Activated CD4-positive, alpha-beta T cell treated with anti-CD3 and anti-CD28 coated beads, Interleukin-10, Interleukin-2, amounts not matched to agents 100 ng/mL and 50 ng/mL, durations not matched to agents 16 hours and 8 hours (primary cell): Measurements from ENCODE around the gene CCNH.
A peak's percentile ranks its signal among the peaks of the same experiment; 100 is the strongest.

Experiments
- DNase-seq: peaks from one replicate; pipeline ENCODE4 v3.0.0-alpha.2; 2020

The CCNH gene

DNA sequence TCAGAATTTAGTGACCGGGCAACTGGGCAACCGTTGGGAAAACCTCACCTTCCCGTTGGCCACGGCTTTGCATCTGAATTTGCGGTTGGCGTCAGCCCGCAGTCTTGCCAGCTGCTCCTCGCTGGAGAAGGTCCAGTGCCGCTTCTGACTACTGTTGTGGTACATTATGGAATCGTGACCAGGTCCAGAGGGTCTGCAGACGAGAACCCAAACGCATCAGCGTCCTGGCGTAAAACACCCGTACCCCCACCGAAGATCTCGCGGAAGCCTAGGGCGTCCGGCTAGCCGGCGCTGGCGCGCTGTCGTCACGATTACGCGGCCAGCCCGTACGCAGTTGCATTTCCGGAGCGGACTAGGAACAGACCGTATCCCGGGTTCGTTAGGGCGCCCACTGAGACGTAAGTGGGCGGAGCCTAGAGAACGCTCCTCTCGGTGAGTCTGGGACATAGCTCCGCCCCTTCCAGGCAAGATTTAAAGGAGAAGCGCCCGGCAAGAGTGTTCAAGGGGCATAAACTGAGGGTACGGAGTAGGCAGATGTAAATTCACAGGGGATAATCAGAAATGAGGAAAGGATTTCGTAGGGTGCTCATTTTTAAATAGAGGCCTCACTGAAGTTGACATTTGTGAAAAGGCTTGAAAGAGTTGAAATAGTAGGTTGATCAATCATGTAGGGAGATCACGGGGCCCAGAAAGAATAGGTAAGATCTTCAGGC lies at the start of gene CCNH:
TSS of gene CCNH (minus strand) at position 301 of the 713 bp plus-strand sequence. CDS start at position 165, 136 bp downstream.
- peak; percentile 98 for DNase-seq

DNA sequence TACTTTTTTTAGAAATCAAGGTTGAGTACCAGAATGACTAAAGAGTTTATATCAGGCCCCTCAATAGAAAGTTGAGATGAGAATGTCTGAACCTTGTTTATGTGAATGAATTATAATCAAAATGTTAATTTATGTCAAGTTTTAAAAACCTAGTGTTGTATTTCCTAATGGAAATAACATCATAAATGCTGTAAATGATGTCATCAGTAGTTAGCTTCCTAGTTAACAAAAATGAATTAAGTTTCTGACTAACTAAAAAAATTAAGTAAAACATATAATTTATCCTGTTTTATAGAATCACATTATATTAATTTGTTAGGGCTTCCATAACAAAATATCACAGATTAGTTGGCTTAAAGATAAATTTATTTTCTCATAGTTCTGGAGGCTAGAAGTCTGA lies 45.0 kb upstream of the CCNH start:
- DNase-seq, result no peak

DNA sequence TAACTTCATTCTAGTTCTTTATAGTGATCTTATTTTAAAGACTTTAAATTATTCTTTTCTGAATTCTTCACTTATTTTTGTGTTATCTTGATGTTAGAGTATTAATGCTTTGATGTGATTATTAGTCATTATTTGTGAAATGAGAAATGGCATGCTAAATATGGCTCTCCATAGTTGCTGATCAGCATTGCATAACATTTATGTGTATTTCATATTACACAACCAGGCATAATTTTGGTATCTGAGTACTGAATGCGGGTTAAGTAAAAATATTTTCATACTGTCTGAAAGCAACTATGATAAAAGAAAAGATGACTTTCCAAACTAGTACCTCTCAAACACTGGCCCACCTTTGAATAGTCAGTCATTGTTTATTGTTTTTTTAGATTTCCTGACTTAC lies 41.1 kb upstream of the CCNH start:
- no peak for DNase-seq

GRCh38 chr5:87452837-87453236 lies 40.1 kb upstream of the CCNH start:
- DNase-seq, result no peak

DNA sequence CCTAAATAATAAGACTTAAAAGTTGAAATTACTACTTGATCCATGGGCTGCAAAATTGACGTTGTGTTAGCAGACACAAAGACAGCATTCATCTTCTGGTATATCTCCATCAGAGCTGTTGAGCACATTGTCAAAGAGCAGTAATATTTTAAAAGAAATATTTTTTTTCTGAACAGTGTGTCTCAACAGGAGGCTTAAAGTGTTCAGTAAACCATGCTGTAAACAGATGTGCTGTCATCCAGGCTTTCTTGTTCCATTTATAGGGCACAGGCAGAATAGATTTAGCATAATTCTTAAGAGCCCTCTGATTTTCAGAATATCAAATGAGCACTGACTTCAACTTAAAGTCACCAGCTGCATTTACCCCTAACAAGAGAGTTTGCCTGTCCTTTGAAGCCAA lies 29.7 kb upstream of the CCNH start:
- no peak for DNase-seq

DNA sequence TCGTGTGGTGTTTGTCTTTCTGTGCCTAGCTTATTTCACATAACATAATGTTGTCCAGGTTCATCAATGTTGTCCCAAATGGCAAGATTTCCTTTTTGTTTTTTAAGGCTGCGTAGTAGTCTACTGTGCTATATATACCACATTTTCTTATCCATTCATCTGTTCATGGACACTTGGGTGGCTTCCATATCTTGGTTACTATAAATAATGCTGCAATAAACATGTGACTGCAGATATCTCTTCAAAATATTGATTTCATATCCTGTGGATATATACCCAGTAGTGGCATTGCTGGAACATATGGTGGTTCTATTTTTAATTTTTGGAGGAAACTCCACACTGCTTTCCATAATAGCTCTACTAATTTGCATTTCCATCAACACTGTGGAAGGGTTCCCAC lies 25.5 kb upstream of the CCNH start:
- no peak for DNase-seq

GRCh38 chr5:87437724-87438123 lies 25.0 kb upstream of the CCNH start:
- no peak for DNase-seq

- no peak for DNase-seq
These were observed 22.5 kb upstream of the CCNH start for GRCh38 chr5:87435144-87435694.

DNA sequence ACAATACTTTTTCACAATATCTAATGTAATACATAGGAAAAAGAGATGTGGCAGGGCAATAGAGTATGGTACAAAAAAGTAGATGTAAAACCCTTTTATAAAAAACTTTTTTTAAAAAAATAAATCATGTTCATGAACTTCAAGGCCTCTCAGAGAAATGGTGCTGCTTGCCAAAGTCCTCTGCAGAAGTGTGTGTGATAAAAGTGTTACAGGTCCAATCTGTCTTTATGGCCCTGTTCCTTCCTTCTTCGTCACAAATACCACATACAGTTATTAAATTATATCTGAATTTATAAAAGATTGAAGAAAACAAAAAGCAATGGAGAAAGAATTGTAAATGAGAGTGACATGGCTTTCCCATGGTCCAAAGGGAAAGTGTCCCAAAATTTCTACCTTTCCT lies 21.7 kb upstream of the CCNH start:
- no peak for DNase-seq

GRCh38 chr5:87433945-87434344 lies 21.2 kb upstream of the CCNH start:
- no peak for DNase-seq

GRCh38 chr5:87432460-87432859 lies 19.7 kb upstream of the CCNH start:
- DNase-seq, result no peak

- no peak for DNase-seq
These were observed 18.2 kb upstream of the CCNH start for GRCh38 chr5:87430863-87431457.

GRCh38 chr5:87423755-87424154 lies 11.0 kb upstream of the CCNH start:
- no peak for DNase-seq

DNA sequence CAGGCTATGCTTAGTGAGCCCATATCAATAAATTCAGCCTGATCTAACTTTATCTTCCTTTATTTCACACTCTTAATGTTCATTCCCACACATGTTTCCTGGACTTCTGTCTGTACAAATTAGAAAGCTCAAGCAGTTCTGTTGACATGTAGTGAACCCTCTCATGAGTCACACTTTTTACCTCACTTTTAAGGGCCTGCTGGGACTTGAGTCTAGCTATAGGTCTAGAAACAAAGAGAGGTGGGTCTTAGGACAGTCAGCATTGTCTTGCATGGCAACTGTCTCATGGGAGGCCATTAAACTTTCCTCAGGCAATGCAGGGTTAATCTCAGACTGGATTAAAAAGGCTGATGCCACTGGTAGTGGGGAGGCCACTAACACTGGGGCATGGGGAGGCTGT lies 8.6 kb upstream of the CCNH start:
- DNase-seq, result no peak

GRCh38 chr5:87418506-87418905 lies 5.8 kb upstream of the CCNH start:
- DNase-seq, result no peak

- no peak for DNase-seq
These were observed 564 bp upstream of the CCNH start for GRCh38 chr5:87413343-87413645.

- peak; percentile 31 for DNase-seq
These were observed 629 bp downstream of the CCNH start for GRCh38 chr5:87411973-87412629.

DNA sequence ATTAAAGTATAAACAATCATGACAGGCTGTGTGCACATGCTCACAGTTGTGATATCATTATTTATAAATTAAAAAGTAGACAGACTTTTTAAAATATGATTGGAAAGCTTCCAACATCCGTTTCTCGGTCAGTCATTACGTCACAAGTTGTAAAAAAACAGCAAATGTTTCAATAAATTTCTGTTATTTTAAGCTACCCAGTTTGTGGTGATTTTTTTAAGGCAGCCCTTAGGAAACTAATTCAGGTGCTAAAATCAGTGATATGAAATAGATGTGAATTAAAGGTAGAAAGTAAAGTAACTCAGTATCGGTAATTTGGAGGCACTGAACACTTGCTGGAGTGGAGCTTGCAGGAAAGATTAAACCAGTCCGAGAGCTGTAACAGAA lies 1.2 kb downstream of the CCNH start:
- DNase-seq, result no peak

DNA sequence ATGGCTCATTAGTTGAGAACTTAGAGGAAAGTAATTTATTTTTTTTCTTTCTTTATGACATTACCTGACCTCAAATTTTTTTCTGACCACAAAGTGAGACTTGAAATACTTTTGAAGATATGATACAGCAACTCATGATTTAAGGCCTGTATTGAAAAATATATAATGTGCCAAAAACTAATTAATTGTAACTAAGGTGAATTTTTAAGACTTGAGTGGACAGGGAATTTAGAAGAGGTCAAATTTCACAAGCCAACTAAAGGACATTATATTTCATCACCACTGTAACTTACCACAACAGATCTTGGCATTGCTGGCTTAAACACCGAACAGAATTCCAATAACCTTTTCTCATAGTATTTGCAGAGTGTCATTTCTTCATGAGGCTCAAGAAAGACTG lies 1.8 kb downstream of the CCNH start:
- DNase-seq, result no peak

GRCh38 chr5:87408204-87408603 lies 4.5 kb downstream of the CCNH start:
- DNase-seq, result no peak

GRCh38 chr5:87405472-87406155 lies 7.1 kb downstream of the CCNH start:
- no peak for DNase-seq

DNA sequence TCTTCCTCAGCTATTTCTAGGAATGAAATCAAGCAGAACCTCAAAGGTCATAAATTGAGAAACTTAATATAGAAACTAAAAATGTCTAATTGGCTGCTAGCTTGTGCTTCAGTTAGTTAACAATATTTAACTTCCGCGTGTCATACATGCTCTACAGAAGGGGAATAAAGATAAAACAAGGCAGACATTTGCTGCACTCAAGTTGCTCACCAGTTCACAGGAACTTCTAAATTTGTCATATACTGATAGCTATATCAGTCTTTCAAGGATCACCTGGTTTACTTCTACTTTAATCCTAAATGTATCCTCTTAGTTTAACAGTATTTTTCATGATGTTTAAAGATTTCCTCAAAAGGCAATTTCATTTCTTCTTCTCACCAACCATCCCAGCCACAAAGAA lies 8.4 kb downstream of the CCNH start:
- DNase-seq, result no peak

- DNase-seq, result no peak
These were observed 8.8 kb downstream of the CCNH start for GRCh38 chr5:87403899-87404298.

DNA sequence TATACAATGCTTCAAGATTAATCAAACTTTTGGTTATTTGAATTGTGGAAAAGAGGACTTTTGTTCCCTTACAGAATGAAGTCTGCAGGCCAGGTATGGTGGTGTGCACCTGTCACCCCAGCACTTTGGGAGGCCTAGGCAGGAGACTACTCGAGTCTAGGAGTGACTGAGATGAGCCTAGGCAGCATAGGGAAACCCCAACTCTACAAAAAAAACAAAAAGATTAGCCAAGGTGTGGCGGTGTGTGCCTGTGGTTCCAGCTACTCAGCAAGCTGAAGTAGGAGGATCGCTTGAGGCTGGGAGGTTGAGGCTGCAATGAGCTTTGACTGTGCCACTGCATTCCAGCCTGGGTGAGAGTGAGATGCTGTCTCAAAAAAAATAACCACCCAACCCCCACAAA lies 9.3 kb downstream of the CCNH start:
- no peak for DNase-seq
